HG02938 (cell line): ENCODE measurements around the gene SEPTIN14.
"Not testable (repeated sequence)": the region's sequence is repeated elsewhere in the genome, so short reads cannot be mapped to it uniquely, and the experiment has no call there.

ENCODE experiments used
- ATAC-seq: cut with Tn5 transposase; IDR thresholded peaks from one replicate; pipeline ENCODE4 v1.9.1; 2021; ENCODE audit warnings: mild to moderate bottlenecking, moderate library complexity; ENCODE audit not compliant: unreplicated experiment

Gene SEPTIN14

DNA sequence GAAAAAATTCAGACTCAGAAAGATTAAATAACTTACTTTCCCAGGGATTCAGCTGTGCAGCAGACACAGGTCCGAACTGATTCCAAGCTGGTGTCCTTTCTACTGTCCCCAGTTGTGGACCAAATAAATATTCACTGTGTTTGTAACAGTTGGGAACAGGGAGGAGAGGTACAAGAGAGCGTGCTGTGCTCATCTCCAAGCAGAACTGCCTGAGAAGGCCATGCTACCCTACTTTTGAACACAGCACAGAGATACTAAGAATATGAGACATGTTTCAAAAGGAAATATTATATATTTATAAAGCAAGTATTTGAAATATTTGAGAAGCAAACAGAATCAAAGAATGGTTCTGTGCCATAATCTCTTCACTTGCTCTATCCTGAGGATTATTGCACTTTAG lies at the start of gene SEPTIN14:
Gene SEPTIN14 (minus strand): TSS at position 101 of the 400 bp plus-strand sequence. CDS start 756 bp downstream, outside the sequence.
- not testable (repeated sequence) for ATAC-seq

DNA sequence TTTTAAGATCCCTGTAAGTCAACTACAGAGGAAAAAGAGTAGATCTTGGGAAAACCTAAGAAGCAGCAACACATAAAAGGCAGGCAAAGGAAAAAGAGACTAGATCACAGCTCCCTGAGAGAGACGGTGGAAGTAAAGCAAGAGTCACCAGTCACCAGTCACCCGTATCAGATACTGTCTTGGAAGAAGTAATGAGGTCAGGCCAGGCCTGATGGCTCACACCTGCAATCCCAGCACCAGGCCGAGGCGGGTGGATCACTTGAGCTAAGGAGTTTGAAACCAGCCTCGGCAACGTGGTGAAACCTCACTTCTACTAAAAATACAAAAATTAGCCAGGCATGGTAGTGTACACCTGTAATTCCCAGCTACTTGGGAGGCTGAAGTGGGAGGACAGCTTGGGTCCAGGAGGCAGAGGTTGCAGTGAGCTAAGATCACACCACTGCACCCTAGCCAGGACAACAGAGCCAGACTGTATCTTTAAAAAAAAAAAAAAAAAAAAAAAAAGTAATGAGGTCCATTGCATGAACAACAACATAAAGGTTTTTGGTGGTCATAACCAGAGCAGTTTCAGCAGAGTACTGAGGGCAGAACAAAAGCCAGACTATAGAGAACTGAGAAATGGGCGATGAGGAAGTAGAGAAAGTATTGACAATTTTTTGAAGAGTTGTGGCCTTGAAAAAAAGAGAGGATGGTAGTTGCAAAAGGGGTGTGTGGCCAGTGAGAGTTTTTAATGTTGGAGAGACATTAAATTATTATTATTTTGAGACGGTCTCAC lies 41.6 kb upstream of the SEPTIN14 start:
- ATAC-seq: peak; percentile 99

DNA sequence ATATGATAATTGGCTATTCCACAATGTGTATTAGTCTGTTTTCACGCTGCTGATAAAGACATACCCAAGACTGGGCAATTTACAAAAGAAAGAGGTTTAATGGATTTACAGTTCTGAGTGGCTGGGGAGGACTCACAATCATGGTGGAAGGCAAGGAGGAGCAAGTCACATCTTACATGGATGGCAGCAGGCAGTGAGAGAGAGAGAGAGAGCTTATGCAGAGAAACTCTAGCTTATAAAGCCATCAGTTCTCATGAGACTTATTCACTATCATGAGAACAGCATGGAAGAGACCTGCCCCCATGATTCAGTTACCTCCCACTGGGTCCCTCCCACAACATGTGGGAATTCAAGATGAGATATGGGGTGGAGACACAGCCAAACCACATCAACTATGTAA lies 38.5 kb upstream of the SEPTIN14 start:
- ATAC-seq: not testable (repeated sequence)

DNA sequence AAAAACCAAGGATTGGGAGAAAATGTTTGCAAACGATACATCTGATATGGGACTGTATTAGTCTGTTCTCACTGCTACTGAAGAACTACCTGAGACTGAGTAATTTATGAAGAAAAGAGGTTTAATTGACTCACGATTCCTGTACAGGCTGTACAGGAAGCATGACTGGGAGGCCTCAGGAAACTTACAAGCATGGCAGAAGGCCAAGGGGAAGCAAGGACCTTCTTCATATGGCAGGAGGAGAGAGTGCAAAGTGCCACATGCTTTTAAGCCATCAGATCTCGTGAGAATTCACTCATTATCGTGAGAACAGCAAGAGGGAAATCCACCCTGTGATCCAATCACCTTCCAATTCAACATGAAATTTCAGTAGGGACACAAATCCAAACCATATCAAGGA lies 35.7 kb upstream of the SEPTIN14 start:
- no peak for ATAC-seq

DNA sequence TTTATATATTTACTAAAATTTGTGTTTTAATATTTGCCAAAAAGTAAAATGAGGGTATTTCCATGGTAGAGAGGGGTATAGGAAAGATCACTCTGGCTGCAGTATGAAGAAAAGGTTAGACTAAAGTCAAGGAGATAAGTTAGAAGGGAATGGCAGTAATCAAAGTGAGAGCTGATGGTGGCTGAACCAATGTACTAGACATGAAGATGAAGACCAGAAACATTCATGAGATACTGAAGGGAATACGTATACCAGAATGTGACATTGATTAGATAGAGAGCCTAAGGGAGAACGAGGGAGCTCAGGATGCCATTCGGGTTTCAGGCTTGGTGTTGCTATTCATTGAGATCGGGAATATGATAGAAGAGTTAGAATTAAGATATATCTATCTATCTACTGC lies 32.5 kb upstream of the SEPTIN14 start:
- ATAC-seq: no peak

DNA sequence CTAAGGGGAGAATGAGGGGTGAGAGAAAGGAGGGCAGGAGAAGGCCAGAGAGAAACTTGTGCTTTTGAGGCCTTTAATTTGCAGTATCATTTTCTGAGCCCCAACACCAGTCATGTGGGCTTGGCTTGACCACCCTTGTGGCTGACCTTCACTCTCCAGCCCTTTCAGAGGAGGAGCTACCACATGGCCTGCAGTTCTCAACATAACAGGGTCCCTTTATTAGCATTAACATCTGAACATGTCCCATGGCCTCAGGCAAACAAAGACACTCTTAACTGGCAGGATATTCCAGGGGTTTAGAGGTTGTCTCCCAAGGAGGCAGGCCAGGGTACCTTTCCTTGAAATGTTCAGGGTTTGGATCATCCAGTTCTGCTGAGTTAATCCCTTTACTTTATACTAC lies 31.4 kb upstream of the SEPTIN14 start:
- no peak for ATAC-seq

DNA sequence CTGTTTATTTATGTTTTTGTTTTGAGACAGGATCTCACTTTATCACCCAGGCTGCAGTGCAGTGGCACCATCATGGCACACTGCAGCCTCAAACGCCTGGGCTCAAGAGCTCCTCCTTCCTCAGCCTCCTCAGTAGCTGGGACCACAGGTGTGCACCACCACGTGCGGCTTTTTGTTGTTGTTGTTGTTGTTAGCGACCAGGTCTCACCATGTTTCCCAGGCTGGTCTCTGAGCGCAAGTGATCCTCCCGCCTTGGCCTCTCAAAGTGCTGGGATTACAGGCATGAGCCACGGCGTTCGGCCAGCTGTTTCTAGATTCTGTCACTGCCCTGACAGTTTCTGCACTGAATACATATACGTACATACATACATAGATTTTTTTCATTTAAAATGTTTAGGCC lies 25.8 kb upstream of the SEPTIN14 start:
- not testable (repeated sequence) for ATAC-seq

DNA sequence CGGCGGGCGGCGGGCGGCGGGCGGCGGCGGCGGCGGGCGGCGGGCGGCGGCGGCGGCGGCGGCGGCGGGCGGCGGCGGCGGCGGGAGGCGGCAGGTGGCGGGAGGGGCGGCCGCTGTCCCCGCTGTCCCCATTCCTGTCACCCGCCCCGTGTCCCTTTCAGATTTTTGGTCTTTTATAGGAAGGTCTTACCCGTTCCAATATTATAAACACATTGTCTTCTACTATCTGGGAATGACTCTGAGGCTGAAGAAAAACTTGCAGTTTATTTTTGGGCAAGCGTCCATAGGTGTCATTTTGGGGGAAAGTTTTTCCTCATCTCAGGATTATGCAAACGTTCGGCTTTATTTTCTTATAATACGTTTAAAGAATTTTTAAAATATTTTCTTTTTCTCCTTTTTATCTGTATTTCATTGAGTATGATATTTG lies 25.3 kb upstream of the SEPTIN14 start:
- no peak for ATAC-seq

DNA sequence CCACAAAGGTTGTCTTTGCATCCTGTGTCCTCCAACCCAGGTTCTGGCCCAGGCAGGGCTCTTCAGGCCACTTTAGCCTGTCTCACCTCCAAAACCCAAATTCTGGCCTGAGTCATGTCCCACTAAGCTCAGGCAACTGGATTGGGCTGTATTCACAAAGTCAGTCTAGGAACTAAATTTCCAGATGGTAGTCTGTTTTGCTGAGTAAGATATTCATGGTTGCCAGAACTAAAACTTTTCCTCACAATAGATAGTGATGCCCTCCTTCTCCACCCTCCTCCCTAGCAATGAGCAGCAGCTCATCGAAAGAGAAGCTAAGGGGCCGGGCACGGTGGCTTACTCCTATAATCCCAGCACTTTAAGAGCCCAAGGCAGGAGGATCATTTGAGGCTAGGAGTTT lies 21.8 kb upstream of the SEPTIN14 start:
- ATAC-seq: no peak

DNA sequence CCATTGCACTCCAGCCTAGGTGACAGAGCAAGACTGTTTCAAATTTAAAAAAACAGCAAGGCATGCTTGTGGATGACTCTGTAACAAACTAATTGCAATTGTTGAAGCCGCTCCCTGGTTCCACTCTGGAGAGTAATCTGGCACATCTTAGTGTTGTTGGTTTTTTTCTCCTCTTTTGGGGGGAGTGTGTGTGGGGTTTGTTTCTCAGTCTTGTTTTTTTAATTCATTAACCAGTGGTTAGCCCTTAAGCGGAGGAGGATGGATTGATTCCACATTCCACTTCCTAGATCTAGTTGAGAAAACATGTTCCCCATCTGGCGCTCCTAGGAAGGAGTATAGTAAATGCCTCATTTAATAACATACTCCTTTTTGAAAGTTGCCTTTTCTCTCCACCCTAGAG lies 16.1 kb upstream of the SEPTIN14 start:
- no peak for ATAC-seq

DNA sequence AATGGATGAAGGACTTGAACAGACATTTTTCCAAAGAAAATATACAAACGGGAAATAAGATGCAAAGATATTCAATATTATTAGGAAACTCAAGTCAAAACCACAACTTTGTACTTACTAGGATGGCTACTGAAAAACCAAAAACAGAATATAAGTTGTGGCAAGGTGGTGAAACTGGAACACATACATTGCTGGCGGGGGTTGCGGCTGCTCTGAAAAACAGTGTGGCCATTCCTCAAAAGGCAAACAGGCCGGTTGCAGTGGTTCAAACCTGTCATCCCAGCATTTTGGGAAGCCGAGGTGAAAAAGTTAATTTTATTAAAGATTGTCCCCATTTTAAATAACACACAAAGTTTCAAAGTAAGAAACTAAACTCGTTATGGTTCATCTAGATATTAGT lies 14.8 kb upstream of the SEPTIN14 start:
- ATAC-seq: no peak

DNA sequence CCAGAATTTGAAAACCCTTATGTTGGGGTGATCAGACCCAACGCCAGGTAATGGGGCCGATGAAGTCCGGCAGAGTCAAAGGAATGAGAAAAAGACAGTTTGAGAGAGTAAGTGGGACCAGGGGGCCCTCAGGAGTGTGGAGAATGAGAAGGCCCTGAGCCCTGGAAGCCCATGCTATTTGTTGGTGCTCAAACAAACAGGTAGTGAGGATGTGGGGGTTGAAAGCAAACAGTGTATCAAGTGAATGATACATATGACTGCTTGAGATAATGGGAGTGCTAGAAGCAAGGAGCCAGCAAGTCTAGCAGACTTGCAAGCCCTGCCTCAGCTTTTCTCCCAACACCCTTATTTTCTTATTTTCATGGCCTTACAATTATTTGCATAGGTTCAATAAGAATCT lies 11.2 kb upstream of the SEPTIN14 start:
- ATAC-seq: no peak

DNA sequence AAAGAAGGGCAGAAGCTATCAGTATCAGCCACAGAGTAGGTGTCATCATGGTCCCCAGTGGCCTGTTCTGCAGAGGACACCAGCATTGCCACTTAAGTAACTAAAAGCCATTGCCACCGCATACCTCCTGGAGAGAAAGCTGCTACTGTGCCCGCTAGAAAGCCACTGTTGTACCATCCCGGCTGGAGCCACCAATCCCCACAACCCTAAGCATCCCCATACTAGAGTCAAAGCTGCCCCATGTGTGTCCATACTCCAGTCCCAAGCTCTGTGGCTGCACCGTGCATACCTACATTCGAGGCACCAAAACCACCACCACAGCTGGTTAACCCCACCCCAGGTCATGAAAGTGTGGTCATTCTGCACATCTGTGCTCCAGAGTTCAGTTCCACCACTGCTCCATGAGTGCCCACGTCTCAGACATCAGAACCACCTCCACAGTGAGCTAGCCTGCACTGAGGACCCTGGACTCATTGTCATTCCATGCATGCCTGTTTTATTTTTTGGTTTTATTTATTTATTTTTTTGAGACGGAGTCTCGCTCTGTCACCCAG lies 9.5 kb upstream of the SEPTIN14 start:
- ATAC-seq: no peak

DNA sequence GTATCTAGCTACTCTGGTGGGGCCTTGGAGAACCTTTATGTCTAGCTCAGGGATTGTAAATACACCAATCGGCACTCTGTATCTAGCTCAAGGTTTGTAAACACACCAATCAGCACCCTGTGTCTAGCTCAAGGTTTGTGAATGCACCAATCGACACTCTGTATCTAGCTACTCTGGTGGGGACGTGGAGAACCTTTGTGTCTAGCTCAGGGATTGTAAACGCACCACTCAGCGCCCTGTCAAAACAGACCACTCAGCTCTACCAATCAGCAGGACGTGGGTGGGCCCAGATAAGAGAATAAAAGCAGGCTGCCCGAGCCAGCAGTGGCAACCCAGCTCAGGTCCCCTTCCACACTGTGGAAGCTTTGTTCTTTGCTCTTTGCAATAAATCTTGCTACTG lies 6.4 kb upstream of the SEPTIN14 start:
- ATAC-seq: not testable (repeated sequence)

DNA sequence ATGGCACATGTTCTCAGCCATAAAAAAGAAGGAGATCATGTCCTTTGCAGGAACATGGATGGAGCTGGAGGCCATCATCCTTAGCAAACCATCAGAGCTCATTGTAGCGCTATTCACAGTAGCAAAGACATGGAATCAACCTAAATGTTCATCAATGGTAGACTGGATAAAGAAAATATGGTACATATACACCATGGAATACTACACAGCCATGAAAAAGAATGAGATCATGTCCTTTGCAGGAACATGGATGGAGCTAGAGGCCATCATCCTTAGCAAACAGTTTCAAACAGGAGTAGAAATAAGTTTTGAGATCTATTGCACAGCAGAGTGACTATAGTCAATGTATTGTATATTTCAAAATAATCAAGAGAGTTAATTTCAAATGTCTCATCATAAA lies 17.4 kb downstream of the SEPTIN14 start:
- not testable (repeated sequence) for ATAC-seq

DNA sequence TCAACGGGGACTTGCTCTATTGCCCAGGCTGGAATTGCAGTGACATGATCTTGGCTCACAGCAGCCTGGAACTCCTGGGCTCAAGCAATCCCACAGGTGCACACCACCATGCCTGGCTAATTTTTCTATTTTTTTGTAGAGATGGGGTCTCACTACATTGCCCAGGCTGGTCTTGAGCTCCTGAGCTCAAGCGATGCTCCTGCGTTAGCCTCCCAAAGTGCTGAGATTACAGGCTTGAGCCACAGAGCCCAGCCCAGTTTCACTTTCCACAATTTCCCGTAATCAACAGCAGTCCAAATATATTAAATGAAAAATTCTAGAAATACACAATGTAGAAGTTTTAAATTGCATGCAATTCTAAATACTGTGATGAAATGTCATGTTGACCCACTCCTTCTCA lies 24.0 kb downstream of the SEPTIN14 start:
- ATAC-seq: no peak

DNA sequence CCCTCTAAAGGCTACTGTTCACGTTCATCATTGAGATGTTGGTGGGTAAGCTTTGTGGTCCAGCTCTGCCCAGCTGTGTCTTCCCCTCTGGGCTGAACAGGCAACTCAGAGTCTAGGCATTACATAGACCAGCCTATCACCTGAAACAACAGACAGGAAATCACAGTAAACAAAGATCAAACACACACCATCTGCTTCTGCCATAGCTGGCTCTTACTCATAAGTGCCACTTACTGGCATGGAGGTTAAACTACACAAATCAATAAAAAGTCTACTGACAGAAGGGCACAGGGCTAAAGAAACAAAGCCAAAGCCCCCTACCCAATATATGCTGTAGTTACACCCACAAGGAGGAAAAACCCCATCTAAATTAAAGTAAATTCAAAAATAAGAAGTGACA lies 35.0 kb downstream of the SEPTIN14 start:
- ATAC-seq: no peak

DNA sequence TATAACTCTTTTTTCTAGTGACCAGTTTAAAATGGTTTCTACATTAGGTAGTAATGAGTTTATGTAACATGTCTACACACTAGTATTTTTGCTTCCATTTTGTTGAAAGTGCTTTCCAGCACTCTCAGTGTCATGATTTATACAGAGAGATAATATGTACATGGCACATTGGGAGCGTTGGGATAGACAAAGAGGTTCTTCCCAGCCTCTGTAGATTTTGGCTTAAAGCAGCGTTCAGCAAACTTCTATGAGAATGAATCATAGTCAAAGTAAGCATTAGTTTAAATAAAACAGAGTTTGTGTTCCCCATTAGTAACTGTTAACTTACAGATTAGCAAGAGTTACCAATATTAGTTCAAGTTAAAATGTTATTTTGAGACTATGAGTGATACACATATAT lies 43.9 kb downstream of the SEPTIN14 start:
- ATAC-seq: no peak

DNA sequence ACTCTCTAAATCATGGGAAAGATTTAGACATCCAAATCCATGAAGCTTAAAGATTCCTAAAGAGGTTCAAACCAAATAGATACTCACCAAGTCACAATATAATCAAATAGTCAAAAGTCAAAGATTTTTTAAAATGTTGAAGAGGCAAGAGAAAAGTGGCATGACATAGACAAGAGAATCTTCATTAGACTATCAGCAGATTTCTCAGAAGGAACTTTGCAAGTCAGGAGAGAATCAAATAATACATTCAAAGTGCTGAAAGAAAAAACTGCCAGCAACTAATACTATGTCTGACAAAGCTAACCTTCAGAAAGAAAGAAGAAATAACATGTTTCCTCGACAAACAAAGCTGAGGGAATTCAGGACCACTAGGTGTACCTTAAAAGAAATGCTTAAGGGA lies 65.3 kb downstream of the SEPTIN14 start:
- not testable (repeated sequence) for ATAC-seq

DNA sequence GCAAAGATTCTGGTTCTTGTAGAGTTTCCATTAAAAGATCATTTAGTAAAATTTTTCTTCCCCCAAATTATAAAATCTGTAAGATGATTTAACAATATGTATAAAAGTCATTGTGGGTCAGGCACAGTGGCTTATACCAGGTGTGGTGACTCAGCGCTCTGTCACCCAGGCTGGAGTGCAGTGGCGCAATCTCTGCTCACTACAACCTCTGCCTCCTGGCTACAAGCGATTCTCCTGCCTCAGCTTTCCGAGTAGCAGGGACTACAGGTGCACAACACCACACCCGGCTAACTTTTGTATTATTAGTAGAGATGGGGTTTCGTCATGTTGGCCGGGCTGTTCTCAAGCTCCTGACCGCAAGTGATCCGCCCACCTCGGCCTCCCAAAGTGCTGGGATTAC lies 68.0 kb downstream of the SEPTIN14 start:
- no peak for ATAC-seq

DNA sequence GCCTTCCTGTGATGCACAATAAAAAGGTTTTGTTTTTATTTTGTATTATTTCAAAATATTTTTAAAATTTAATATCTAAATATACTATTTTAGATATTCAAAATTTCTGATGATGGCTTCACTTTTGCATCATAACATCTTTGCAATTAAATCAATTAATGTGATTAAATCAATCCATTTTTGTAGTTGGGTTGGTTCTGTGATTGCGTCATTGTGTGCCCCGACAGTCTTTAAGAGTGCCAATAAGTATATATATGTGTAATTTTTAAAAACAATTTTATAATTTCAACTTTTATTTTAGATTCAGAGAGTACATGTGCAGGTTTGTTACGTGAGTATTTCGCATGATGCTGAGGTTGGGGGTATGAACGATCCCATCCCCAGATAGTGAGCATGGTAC lies 70.5 kb downstream of the SEPTIN14 start:
- ATAC-seq: no peak

DNA sequence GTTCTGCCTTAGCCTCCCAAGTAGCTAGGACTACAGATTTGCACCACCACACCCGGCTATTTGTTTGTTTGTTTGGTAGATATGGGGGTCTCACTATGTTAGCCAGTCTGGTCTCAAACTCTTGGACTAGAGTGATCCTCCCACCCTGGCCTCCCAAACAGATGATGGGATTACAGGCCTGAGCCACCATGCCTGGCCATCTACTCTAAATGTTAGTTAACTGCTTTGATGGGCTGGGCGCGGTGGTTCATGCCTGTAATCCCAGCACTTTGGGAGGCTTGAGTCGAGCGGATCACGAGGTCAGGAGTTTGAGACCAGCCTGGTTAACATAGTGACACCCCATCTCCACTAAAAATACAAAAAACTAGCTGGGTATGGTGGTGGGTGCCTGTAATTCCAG lies 74.8 kb downstream of the SEPTIN14 start:
- ATAC-seq: no peak

DNA sequence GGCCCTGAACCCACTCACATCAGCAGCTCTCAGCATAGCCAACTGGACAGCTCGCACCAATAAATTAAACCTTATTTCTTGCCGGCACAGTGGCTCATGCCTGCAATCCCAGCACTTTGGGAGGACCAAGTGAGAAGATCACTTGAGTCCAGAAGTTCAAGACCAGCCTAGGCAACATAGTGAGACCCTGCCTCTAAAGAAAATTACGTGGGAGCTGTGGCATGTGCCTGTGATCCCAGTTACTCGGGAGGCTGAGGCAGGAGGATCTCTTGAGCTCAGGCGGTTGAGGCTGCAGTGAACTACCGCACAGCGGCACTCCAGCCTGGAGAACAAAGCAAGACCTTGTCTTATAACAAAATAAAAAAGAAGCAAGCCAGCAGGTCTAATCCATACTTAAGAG lies 75.7 kb downstream of the SEPTIN14 start:
- ATAC-seq: no peak
